Hepatic stellate cell (primary cell): ENCODE data around the gene AIF1L.
"Not testable (repeated sequence)": the region's sequence is repeated elsewhere in the genome, so short reads cannot be mapped to it uniquely, and the experiment has no call there.

Experiments used
- DNase-seq: peaks from one replicate; pipeline ENCODE4 v3.0.0; 2011; ENCODE audit warnings: low spot score

Gene AIF1L

GRCh38 chr9:131121346-131121745, 25.0 kb downstream of the AIF1L start:
- DNase-seq, result no peak

- no peak for DNase-seq
These were observed 25.8 kb downstream of the AIF1L start for GRCh38 chr9:131122158-131122557.

- no peak for DNase-seq
These were observed 28.6 kb downstream of the AIF1L start for GRCh38 chr9:131125038-131125287.

GRCh38 chr9:131125288-131126058, 29.1 kb downstream of the AIF1L start, which contains the start of gene NUP214:
Gene NUP214 (plus strand): TSS chr9:131125586. CDS start chr9:131125705, 119 bp downstream.
- peak; percentile 99 for DNase-seq

GRCh38 chr9:131126059-131126426, 29.7 kb downstream of the AIF1L start:
- DNase-seq, result no peak

GRCh38 chr9:131129183-131129582, 32.9 kb downstream of the AIF1L start:
- no peak for DNase-seq

GRCh38 chr9:131138676-131139075, 42.3 kb downstream of the AIF1L start:
- no peak for DNase-seq

- DNase-seq, result no peak
These were observed 43.8 kb downstream of the AIF1L start for GRCh38 chr9:131140112-131140511.

GRCh38 chr9:131140550-131140949, 44.2 kb downstream of the AIF1L start:
- DNase-seq, result no peak

- no peak for DNase-seq
These were observed 45.8 kb downstream of the AIF1L start for GRCh38 chr9:131142160-131142559.

- no peak for DNase-seq
These were observed 47.9 kb downstream of the AIF1L start for GRCh38 chr9:131144201-131144600.

- no peak for DNase-seq
These were observed 48.9 kb downstream of the AIF1L start for GRCh38 chr9:131145245-131145644.

- no peak for DNase-seq
These were observed 49.9 kb downstream of the AIF1L start for GRCh38 chr9:131146186-131146585.

GRCh38 chr9:131148276-131148675, 51.9 kb downstream of the AIF1L start:
- no peak for DNase-seq

GRCh38 chr9:131148966-131149687, 52.8 kb downstream of the AIF1L start:
- no peak for DNase-seq

- no peak for DNase-seq
These were observed 53.3 kb downstream of the AIF1L start for GRCh38 chr9:131149688-131150053.

- DNase-seq, result no peak
These were observed 57.3 kb downstream of the AIF1L start for GRCh38 chr9:131153595-131153994.

- DNase-seq, result not testable (repeated sequence)
These were observed 62.3 kb downstream of the AIF1L start for GRCh38 chr9:131158673-131159072.

GRCh38 chr9:131160416-131161112, 64.2 kb downstream of the AIF1L start:
- DNase-seq, result no peak

- no peak for DNase-seq
These were observed 65.3 kb downstream of the AIF1L start for GRCh38 chr9:131161585-131161984.

GRCh38 chr9:131162886-131163285, 66.6 kb downstream of the AIF1L start:
- DNase-seq, result no peak

- no peak for DNase-seq
These were observed 69.2 kb downstream of the AIF1L start for GRCh38 chr9:131165523-131165922.

GRCh38 chr9:131167146-131167692, 70.9 kb downstream of the AIF1L start:
- no peak for DNase-seq
